Measurements from ENCODE around the gene NT5DC2.

Gene NT5DC2

GRCh38 chr3:52520716-52521487 lies 12.8 kb downstream of the NT5DC2 start:
- no peak for TF ChIP-seq CTCF (IDR thresholded peaks at IDR 0.05; ENCODE audit: low read length, missing control alignments)
- H3K4me3 ChIP-seq (replicated peaks; ENCODE audit: low read depth, low read length): no peak overlapping the region
- DNase-seq (ENCODE audit: low read depth): no peak

GRCh38 chr3:52520141-52520667 lies 13.5 kb downstream of the NT5DC2 start:
- DNase-seq (ENCODE audit: low read depth): no peak
- no peak for TF ChIP-seq CTCF (IDR thresholded peaks at IDR 0.05; ENCODE audit: low read length, missing control alignments)

GRCh38 chr3:52519445-52520140 lies 14.1 kb downstream of the NT5DC2 start:
- H3K4me3 ChIP-seq (replicated peaks; ENCODE audit: low read depth, low read length): no peak overlapping the region
- no peak for DNase-seq (ENCODE audit: low read depth)
- TF ChIP-seq CTCF (IDR thresholded peaks at IDR 0.05; ENCODE audit: low read length, missing control alignments): no peak

More at GRCh38 chr3:52520141-52520667, 13.5 kb downstream of the NT5DC2 start:
- H3K4me3 ChIP-seq (replicated peaks; ENCODE audit: low read depth, low read length): no peak overlapping the region

GRCh38 chr3:52518723-52519444 lies 14.8 kb downstream of the NT5DC2 start:
- peak overlapping the region; percentile 21 for H3K4me3 ChIP-seq (replicated peaks; ENCODE audit: low read depth, low read length)
- no peak for TF ChIP-seq CTCF (IDR thresholded peaks at IDR 0.05; ENCODE audit: low read length, missing control alignments)
- DNase-seq (ENCODE audit: low read depth): peak; percentile 16

- no peak for DNase-seq (ENCODE audit: low read depth)
- H3K4me3 ChIP-seq (replicated peaks; ENCODE audit: low read depth, low read length): no peak overlapping the region
- no peak for TF ChIP-seq CTCF (IDR thresholded peaks at IDR 0.05; ENCODE audit: low read length, missing control alignments)
These were observed 15.6 kb downstream of the NT5DC2 start for GRCh38 chr3:52517796-52518722.
